ENCODE results near the gene LRRC4C. TPM values are rescaled to one million over a fixed set of nuclear protein-coding genes. Genes with fewer than 3 reads are reported as not detected.

The LRRC4C gene
- polyA plus RNA-seq, 1 experiment: 0.02 TPM

GRCh38 chr11:40797981-40798380 is 661.5 kb downstream of the LRRC4C start:
- ChIA-PET POLR2A (no interaction called here), CTCF (interaction anchor here (0.6 kb wide), 1 partner anchor 1492 kb away, joined by 7 read pairs; no protein-coding TSS in a partner anchor)
- peaks cover 5% of the 10 kb centered on the region; the same call in 1 of the 2 replicates for H3K9me3 ChIP-seq (ENCODE audit: control insufficient read depth, insufficient read depth, low read length)
- DNase-seq (ENCODE audit: low read depth, low spot score): no peak
- H3K27me3 ChIP-seq (ENCODE audit: control insufficient read depth, insufficient read depth, low read length): no peaks in the 10 kb centered on the region
- no peak overlapping the region for H3K27ac ChIP-seq (ENCODE audit: low read depth, low read length)
- no peak overlapping the region for H3K4me3 ChIP-seq (ENCODE audit: low read depth, low read length)
- TF ChIP-seq CTCF (IDR thresholded peaks at IDR 0.05; ENCODE audit: low read depth, low read length): no peak

GRCh38 chr11:40787224-40787623 is 672.2 kb downstream of the LRRC4C start:
- POLR2A ChIA-PET: no interaction called here
- no peak for TF ChIP-seq CTCF (IDR thresholded peaks at IDR 0.05; ENCODE audit: low read depth, low read length)
- Histone ChIP-seq H3K4me3 (ENCODE audit: low read depth, low read length) (no peak overlapping the region), H3K27me3 (ENCODE audit: control insufficient read depth, insufficient read depth, low read length) (no peaks in the 10 kb centered on the region), H3K27ac (ENCODE audit: low read depth, low read length) (no peak overlapping the region), H3K9me3 (ENCODE audit: control insufficient read depth, insufficient read depth, low read length) (peaks cover 3% of the 10 kb centered on the region)
- DNase-seq (ENCODE audit: low read depth, low spot score): no peak
- CTCF ChIA-PET: no interaction called here

GRCh38 chr11:40763046-40763445 is 696.4 kb downstream of the LRRC4C start:
- no peak for DNase-seq (ENCODE audit: low read depth, low spot score)
- ChIA-PET POLR2A (no interaction called here), CTCF (no interaction called here)
- Histone ChIP-seq H3K27me3 (ENCODE audit: control insufficient read depth, insufficient read depth, low read length) (no peaks in the 10 kb centered on the region), H3K9me3 (ENCODE audit: control insufficient read depth, insufficient read depth, low read length) (peaks cover 12% of the 10 kb centered on the region; the same call in 1 of the 2 replicates), H3K4me3 (ENCODE audit: low read depth, low read length) (no peak overlapping the region), H3K27ac (ENCODE audit: low read depth, low read length) (no peak overlapping the region)
- TF ChIP-seq CTCF (IDR thresholded peaks at IDR 0.05; ENCODE audit: low read depth, low read length): no peak

GRCh38 chr11:40759341-40759740 is 700.1 kb downstream of the LRRC4C start:
- DNase-seq (ENCODE audit: low read depth, low spot score): no peak
- TF ChIP-seq CTCF (IDR thresholded peaks at IDR 0.05; ENCODE audit: low read depth, low read length): no peak
- H3K4me3 ChIP-seq (ENCODE audit: low read depth, low read length): no peak overlapping the region
- CTCF ChIA-PET: no interaction called here
- POLR2A ChIA-PET: no interaction called here
- H3K27me3 ChIP-seq (ENCODE audit: control insufficient read depth, insufficient read depth, low read length): no peaks in the 10 kb centered on the region
- H3K27ac ChIP-seq (ENCODE audit: low read depth, low read length): no peak overlapping the region
- peaks cover 11% of the 10 kb centered on the region; the same call in 1 of the 2 replicates for H3K9me3 ChIP-seq (ENCODE audit: control insufficient read depth, insufficient read depth, low read length)

GRCh38 chr11:40754297-40754696 is 705.2 kb downstream of the LRRC4C start:
- no peaks in the 10 kb centered on the region for H3K27me3 ChIP-seq (ENCODE audit: control insufficient read depth, insufficient read depth, low read length)
- H3K27ac ChIP-seq (ENCODE audit: low read depth, low read length): no peak overlapping the region
- CTCF ChIA-PET: no interaction called here
- POLR2A ChIA-PET: no interaction called here
- peaks cover 3% of the 10 kb centered on the region; the same call in 1 of the 2 replicates for H3K9me3 ChIP-seq (ENCODE audit: control insufficient read depth, insufficient read depth, low read length)
- no peak for TF ChIP-seq CTCF (IDR thresholded peaks at IDR 0.05; ENCODE audit: low read depth, low read length)
- no peak overlapping the region for H3K4me3 ChIP-seq (ENCODE audit: low read depth, low read length)
- DNase-seq (ENCODE audit: low read depth, low spot score): no peak

Measured in AG04450 (cell line).